Measurements from ENCODE around the gene APOC4. TPM values are rescaled to one million over a fixed set of nuclear protein-coding genes. Genes with fewer than 3 reads are reported as not detected.
A peak's percentile ranks its signal among the peaks of the same experiment; 100 is the strongest.

APOC4 gene
- total RNA-seq, 1 experiment from 2014 or later: not detected

DNA sequence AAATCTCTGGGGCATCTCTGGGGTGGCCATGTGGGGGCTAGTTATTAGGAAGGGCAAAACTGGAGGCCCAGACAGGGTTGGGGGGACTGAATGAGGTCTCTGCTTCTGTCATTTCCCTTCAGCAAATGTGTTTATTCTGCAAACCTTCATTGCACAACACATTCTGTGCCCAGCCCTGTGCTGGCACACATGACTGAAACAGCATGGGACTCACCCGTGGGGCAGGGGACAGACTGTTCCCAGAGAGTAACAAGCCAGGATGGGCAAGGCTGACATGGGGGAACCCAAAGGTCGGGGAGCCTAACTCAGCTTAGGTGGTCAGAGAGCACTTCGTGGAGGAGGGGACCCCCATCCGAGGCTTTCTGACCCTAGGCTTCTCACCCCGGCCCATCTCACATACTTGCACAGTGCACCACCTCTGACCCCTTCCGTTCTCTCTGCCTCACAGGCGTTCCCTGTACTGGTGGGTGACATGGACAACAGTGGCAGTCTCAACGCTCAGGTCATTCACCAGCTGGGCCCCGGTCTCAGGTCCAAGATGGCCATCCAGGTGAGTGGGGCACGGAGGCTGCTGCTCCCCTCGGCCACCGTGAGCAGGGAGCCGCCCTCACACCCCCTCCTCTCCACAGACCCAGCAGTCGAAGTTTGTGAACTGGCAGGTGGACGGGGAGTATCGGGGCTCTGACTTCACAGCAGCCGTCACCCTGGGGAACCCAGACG is 48.5 kb upstream of the APOC4 start:
- DNase-seq: no peak
- H3K4me1 ChIP-seq (ENCODE audit: insufficient read depth, low read length): peaks cover 6% of the 10 kb centered on the region; the same call in 1 of the 2 replicates
- H3T11ph ChIP-seq (ENCODE audit: low read length): no peak overlapping the region
- H3K4me3 Mint-ChIP-seq: peak overlapping the region; percentile 81 to 97; a peak in 4 of 5 replicates
- H3K27me3 ChIP-seq (ENCODE audit: insufficient read depth, low read length): no peaks in the 10 kb centered on the region
- H3K4me2 ChIP-seq (ENCODE audit: insufficient read depth, insufficient read length, low read length): no peak overlapping the region
- no peak overlapping the region for H3K9ac ChIP-seq (ENCODE audit: extremely low read depth, insufficient read length, low read length)
- H3K79me1 ChIP-seq (ENCODE audit: insufficient read depth, low read depth, low read length, poor library complexity, severe bottlenecking): peaks cover 15% of the 10 kb centered on the region
- no peaks in the 10 kb centered on the region for H3K9me3 ChIP-seq (ENCODE audit: control insufficient read depth, low read depth, low read length)
- no peak overlapping the region for H3K18ac ChIP-seq (ENCODE audit: insufficient read length, low read depth, low read length)
- H3K27ac Mint-ChIP-seq: peak overlapping the region in 1 of 3 experiments; percentile 64; a peak in 2 of 7 replicates
- H2AK5ac ChIP-seq (ENCODE audit: insufficient read length, low read length): no peak overlapping the region
- no peak overlapping the region for H2BK5ac ChIP-seq (ENCODE audit: insufficient read length, low read length)
- H3K4me1 Mint-ChIP-seq: peaks cover 3 to 23% of the 10 kb centered on the region in 2 experiments
- H3K9me3 Mint-ChIP-seq: no peaks in the 10 kb centered on the region
- no peak for TF ChIP-seq CTCF (conservative IDR thresholded peaks at IDR 0.05)
- peaks cover 3% of the 10 kb centered on the region for H4K20me1 ChIP-seq (ENCODE audit: control insufficient read depth, insufficient read depth, insufficient read length)
- no peaks in the 10 kb centered on the region; the same call in 1 of the 2 replicates for H3K27me3 Mint-ChIP-seq (ENCODE audit: low read depth)
- no peak overlapping the region for H3K56ac ChIP-seq (ENCODE audit: insufficient read length, low read depth, low read length)
- H4K8ac ChIP-seq (replicated peaks; ENCODE audit: insufficient read length, low read depth, low read length): no peak overlapping the region
- H3K23me2 ChIP-seq (ENCODE audit: insufficient read length, low read depth, low read length, poor library complexity, severe bottlenecking): peaks cover 6% of the 10 kb centered on the region
- H3K27ac ChIP-seq (ENCODE audit: insufficient read length, low read depth, low read length): no peak overlapping the region
- no peak overlapping the region for H2BK12ac ChIP-seq (ENCODE audit: insufficient read length, low read depth, low read length)
- no peak overlapping the region for H4K5ac ChIP-seq (ENCODE audit: insufficient read length, low read depth, low read length)
- no peak overlapping the region for H3K23ac ChIP-seq (ENCODE audit: insufficient read length, low read depth, low read length)
- peaks cover 12% of the 10 kb centered on the region for H3K79me2 ChIP-seq (ENCODE audit: insufficient read depth, low read length)
- WGBS (ENCODE audit: extremely low coverage, insufficient read length, low lambda C conversion rate): no CpG with 5 or more reads among the region's 18 CpGs
- H2AFZ ChIP-seq (ENCODE audit: low read length): no peak overlapping the region
- no peak overlapping the region for H2BK20ac ChIP-seq (ENCODE audit: low read depth, low read length, poor library complexity, severe bottlenecking)
- H3K14ac ChIP-seq (ENCODE audit: insufficient read depth, low read length): no peak overlapping the region
- H3K36me3 Mint-ChIP-seq (ENCODE audit: insufficient read depth in 1 of 3, low read depth in 3 of 3): peaks cover 54 to 74% (median 71%) of the 10 kb centered on the region in 3 experiments; a peak in 6 of 7 replicates
- no peak overlapping the region for H4K91ac ChIP-seq (ENCODE audit: insufficient read length, low read depth, low read length)
- no peak overlapping the region for H2BK15ac ChIP-seq (ENCODE audit: low read depth, low read length)
- H2BK120ac ChIP-seq (ENCODE audit: low read depth, low read length, poor library complexity, severe bottlenecking): no peak overlapping the region
- no peak overlapping the region for H3K4ac ChIP-seq (ENCODE audit: low read depth, low read length)

Measured in H9 (cell line).